ENCODE measurements around the gene BRICD5. TPM values are rescaled to one million over a fixed set of nuclear protein-coding genes. Genes with fewer than 3 reads are reported as not detected.
"Not testable (repeated sequence)": the region's sequence is repeated elsewhere in the genome, so short reads cannot be mapped to it uniquely, and the experiment has no call there.

The BRICD5 gene
- total RNA-seq, 1 donor from 2014 or later: 2.0 TPM

DNA sequence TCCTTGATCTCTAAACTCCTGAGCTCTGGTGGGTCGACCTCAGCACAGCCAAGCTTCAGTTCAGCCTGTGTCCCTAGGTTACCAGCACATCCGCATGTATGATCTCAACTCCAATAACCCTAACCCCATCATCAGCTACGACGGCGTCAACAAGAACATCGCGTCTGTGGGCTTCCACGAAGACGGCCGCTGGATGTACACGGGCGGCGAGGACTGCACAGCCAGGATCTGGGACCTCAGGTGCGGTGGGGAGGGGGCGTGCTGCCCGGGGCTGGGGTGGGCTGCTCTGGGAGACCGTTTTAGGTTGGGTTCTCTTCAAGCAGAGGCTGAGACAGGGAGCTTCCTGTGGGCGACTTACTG lies 4.3 kb downstream of the BRICD5 start:
- H3K4me3 ChIP-seq (ENCODE audit: low read depth, low read length): peak overlapping the region; percentile 83
- no peaks in the 10 kb centered on the region for H3K36me3 ChIP-seq (ENCODE audit: control insufficient read depth, insufficient read depth, low read length)
- TF ChIP-seq, protein P1, sequence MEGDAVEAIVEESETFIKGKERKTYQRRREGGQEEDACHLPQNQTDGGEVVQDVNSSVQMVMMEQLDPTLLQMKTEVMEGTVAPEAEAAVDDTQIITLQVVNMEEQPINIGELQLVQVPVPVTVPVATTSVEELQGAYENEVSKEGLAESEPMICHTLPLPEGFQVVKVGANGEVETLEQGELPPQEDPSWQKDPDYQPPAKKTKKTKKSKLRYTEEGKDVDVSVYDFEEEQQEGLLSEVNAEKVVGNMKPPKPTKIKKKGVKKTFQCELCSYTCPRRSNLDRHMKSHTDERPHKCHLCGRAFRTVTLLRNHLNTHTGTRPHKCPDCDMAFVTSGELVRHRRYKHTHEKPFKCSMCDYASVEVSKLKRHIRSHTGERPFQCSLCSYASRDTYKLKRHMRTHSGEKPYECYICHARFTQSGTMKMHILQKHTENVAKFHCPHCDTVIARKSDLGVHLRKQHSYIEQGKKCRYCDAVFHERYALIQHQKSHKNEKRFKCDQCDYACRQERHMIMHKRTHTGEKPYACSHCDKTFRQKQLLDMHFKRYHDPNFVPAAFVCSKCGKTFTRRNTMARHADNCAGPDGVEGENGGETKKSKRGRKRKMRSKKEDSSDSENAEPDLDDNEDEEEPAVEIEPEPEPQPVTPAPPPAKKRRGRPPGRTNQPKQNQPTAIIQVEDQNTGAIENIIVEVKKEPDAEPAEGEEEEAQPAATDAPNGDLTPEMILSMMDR (IDR thresholded peaks at IDR 0.05; ENCODE audit: insufficient read depth, low read length, poor library complexity, severe bottlenecking): no peak
- H3K27me3 ChIP-seq (ENCODE audit: control insufficient read depth, insufficient read depth, low read length): no peaks in the 10 kb centered on the region
- DNase-seq (ENCODE audit: low read depth): no peak

DNA sequence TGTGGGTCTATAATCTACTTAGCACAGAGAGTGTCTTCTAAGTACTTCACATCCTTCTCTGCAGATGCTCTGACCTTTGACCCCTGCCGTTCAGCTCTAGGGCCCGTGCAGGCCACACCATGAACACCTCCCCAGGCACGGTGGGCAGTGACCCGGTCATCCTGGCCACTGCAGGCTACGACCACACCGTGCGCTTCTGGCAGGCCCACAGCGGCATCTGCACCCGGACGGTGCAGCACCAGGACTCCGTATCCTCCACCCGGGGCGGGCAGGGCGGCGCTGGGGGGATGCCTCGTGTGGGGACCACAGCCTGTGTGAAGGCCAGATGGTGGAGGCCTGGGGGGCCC lies 4.7 kb downstream of the BRICD5 start:
- Histone ChIP-seq H3K4me3 (ENCODE audit: low read depth, low read length) (peak overlapping the region; percentile 83), H3K36me3 (ENCODE audit: control insufficient read depth, insufficient read depth, low read length) (no peaks in the 10 kb centered on the region), H3K27me3 (ENCODE audit: control insufficient read depth, insufficient read depth, low read length) (no peaks in the 10 kb centered on the region)
- DNase-seq (ENCODE audit: low read depth): no peak
- TF ChIP-seq, protein P1 (IDR thresholded peaks at IDR 0.05; ENCODE audit: insufficient read depth, low read length, poor library complexity, severe bottlenecking): no peak

DNA sequence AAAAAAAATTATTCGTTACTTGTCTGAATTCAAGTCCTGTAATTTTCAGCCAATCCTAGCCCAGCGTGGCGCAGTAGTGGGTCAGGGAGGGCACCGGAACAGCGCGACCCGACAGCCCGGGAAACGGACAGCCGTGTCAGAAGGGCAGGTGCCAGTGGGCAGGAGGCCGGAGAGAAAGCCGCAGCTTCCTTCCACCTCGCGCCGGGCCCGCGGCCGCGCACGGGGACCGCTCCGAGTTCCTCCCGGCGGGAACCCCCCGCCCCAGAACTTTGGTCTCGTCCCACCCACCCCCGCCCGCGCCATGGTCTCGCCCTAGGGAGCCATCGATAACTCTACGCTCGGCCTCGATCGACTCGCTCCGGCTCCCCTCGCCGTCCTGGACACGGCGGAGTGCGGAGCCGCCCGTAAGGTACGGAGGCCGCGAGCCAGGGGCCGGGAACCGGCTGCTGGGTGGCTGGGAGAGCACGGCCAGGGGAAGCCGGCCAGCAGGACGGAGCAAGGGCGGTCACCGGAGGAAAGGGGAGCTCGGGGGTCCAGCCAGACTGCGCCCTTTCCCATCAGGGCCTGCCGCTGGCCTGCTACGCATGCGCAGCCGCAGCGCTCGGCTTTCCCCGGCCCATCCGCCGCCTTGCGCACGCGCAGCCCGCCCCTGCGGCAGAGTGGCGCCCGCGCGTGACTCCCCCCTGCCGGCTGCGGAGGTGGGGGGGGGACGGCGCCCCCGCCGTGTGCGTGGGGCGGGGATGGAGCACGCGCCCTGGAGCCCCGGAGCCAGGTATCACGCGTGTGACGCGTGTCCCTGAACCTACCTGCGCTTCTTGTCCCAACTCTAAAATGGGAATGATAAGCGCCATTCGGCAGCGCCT lies 5.3 kb downstream of the BRICD5 start, which contains the start of gene MLST8:
TSS of gene MLST8 (plus strand) at position 351 of the 863 bp plus-strand sequence. CDS start 632 bp downstream, outside the sequence.
- TF ChIP-seq, protein P1 (IDR thresholded peaks at IDR 0.05; ENCODE audit: insufficient read depth, low read length, poor library complexity, severe bottlenecking): no peak
- Histone ChIP-seq H3K36me3 (ENCODE audit: control insufficient read depth, insufficient read depth, low read length) (no peaks in the 10 kb centered on the region), H3K4me3 (ENCODE audit: low read depth, low read length) (peak within 1 kb of the TSS; percentile 83), H3K27me3 (ENCODE audit: control insufficient read depth, insufficient read depth, low read length) (no peaks in the 10 kb centered on the region)
- no peak for DNase-seq (ENCODE audit: low read depth)

DNA sequence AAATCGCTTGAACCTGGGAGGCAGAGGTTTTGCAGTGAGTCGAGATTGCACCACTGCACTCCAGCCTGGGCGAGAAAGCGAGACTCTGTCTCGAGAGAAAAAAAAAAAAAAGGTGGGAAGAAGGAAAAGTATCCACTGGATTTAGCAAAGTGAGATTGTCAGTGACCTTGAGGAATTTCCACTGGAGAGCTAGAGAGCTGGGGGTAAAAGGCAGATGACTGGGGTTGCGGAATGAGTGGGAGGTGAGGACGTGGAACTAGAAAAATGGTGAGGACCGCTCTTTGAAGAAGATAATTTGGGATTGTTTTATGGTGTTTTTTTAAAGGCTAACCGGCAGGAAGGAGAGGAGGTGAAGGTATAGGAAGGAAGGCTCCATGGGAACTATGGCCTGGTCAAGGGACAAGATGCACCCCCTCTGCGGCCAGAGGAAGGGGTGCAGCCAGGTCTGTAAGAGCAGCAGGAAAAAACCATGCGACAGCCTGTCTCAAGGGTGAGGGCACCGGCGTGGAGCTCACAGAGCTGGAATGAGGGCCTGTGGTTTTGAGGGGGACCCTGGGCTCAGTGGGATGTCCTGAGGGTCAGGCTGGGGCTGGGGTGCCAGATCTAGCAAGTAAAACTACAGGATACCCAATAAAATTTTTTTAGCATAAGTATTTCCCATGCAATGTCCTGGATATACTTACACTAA lies 6.1 kb downstream of the BRICD5 start:
- TF ChIP-seq, protein P1 (IDR thresholded peaks at IDR 0.05; ENCODE audit: insufficient read depth, low read length, poor library complexity, severe bottlenecking): no peak
- H3K36me3 ChIP-seq (ENCODE audit: control insufficient read depth, insufficient read depth, low read length): no peaks in the 10 kb centered on the region
- H3K4me3 ChIP-seq (ENCODE audit: low read depth, low read length): peak overlapping the region; percentile 83
- H3K27me3 ChIP-seq (ENCODE audit: control insufficient read depth, insufficient read depth, low read length): peaks cover 7% of the 10 kb centered on the region
- no peak for DNase-seq (ENCODE audit: low read depth)

DNA sequence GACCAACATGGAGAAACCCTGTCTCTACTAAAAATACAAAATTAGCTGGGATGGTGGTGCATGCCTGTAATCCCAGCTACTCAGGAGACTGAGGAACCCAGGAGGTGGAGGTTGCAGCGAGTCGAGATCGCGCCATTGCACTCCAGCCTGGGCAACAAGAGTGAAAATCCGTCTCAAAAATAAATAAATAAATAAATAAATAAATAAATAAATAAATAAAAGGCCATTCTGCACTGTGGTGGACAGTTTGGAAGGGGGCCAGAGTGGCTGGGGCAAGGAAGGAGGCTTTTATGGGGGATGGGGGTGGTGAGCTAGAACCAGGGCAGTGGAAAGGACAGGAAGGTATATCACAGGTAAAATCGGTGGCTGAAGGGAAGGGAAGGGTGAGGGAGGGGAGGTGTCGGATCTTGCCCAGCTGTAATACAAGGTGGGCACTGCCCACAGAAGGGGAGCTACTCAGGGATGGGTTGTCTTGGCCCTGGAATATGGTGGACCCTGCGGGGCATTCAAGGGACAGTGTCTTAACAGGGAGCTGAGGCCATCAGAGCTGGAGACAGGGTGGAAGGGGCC lies 7.5 kb downstream of the BRICD5 start:
- H3K27me3 ChIP-seq (ENCODE audit: control insufficient read depth, insufficient read depth, low read length): peaks cover 18% of the 10 kb centered on the region
- not testable (repeated sequence) for H3K36me3 ChIP-seq (ENCODE audit: control insufficient read depth, insufficient read depth, low read length); DNase-seq (ENCODE audit: low read depth); H3K4me3 ChIP-seq (ENCODE audit: low read depth, low read length)

DNA sequence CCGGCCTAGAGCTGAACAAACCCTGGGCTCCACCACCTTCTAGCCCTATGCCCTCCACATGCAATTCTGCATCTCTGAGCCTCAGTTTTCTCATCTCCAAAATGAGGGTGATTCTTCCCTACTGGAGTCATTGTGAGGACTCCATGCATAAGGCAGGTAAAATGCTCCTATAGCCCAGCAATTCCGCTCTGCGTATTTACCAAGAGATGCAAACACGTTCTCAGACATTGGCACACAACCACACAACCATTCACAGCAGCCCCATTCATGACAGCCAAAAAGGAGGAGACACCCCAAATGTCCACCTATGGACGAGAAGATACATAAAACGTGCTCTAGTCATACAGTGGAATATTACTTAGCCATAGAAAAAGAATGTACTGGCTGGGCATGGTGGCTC lies 10.3 kb downstream of the BRICD5 start:
- Histone ChIP-seq H3K4me3 (ENCODE audit: low read depth, low read length) (no peak overlapping the region), H3K36me3 (ENCODE audit: control insufficient read depth, insufficient read depth, low read length) (no peaks in the 10 kb centered on the region), H3K27me3 (ENCODE audit: control insufficient read depth, insufficient read depth, low read length) (peaks cover 37% of the 10 kb centered on the region)
- DNase-seq (ENCODE audit: low read depth): no peak
- TF ChIP-seq, protein P1 (IDR thresholded peaks at IDR 0.05; ENCODE audit: insufficient read depth, low read length, poor library complexity, severe bottlenecking): no peak

All from kidney epithelial cell (primary cell).